IPS-NIHi11 (cell line): ENCODE results near the gene DHRS13.
A peak's percentile ranks its signal among the peaks of the same experiment; 100 is the strongest.
"Not testable (repeated sequence)": the region's sequence is repeated elsewhere in the genome, so short reads cannot be mapped to it uniquely, and the experiment has no call there.

ENCODE experiments used
- DNase-seq: peaks from one replicate; pipeline ENCODE4 v3.0.0; 2012; ENCODE audit warnings: mixed read lengths, low spot score

DHRS13 gene

DNA sequence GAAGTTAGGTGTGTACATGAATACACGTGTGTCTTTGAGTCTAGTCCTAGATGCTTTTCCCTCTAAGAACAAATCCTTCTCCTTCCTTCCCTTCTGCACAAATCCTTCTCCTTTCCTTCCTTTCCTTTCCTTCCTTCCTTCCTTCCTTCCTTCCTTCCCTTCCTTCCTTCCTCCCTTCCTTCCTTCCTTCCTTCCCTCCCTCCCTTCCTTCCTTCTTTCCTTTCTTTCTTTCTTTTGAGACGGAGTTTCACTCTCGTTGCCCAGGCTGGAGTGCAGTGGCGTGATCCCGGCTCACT is 615 bp upstream of the DHRS13 start:
- DNase-seq, result not testable (repeated sequence)

DNA sequence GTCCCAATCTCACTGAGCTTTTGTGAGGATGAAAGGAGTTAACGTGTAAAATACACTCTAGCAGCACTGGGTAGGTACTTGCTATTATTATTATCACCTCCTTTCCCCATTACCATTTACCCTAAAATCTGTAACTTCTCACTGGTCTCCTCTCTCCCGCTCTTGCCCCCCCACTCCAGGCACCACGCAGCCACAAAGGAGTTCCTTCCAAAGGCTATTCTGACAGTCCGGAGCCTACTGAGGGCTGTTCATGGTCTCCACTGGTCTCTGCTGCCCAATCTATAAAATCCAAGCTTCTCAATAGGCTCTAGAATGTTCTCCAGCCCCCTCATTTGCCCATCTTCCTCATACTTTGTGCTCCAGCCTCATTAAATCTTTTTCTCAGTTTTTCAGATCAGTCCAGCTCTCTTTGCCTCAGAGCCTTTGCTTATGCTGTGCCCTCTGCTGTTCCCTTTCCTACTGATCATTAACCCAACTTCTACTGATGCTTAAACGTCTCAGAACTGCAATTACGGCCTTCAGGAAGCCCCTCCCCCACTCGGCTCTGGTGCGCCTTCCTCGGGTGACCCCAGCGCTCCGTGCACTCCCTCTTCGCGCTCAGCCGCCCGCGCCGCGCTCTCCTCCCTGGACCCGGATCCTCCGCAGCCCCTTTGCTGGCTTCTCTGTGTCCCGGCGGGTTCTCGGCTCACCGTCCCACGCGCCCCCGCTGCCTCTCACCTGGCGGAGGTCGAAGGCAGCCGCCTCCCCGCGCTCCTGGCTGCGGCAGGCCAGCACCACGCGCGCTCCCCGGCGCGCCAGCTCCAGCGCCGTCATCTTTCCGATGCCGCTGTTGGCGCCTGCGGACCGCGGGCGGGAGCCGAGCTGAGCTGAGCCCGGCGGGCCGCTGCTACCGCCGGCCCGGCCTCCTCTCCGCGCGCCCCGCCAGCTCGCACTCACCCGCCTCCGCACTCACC is 737 bp downstream of the DHRS13 start:
- DNase-seq, result peak; percentile 75

DNA sequence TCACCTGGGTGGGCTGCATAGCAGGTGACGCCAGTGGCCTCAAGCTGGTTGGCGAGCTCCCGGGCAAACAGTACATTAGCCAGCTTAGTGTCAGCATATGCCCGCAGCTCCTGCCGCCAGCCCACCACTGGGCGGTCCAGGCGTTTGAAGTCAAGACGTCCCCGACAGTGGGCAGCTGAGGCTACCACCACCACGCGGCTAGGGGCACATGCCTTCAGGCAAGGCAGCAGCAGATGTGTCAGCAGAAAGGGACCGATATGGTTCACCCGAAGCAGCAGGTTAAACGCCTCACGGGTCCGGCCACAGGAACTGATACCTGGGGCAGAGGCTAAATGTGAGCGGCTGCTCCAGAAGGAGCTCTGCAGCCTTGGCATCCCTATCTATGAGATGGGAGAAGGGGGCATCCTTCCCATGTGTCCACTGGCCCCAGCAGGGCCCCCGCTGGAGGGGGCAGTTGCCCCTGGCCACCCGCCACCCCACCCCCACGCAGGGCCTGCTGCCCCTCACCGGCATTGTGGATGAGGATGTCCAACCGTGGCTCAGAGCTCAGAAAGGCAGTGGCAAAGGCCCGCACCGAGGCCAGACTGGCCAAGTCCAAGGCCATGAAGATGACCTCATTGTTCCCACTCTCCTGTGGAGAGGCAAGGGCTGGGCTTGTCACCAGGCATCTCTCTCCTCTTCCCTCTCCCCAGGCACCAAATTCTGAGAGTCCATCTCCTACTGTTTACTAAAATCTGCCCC is 1.7 kb downstream of the DHRS13 start:
- DNase-seq, result no peak

DNA sequence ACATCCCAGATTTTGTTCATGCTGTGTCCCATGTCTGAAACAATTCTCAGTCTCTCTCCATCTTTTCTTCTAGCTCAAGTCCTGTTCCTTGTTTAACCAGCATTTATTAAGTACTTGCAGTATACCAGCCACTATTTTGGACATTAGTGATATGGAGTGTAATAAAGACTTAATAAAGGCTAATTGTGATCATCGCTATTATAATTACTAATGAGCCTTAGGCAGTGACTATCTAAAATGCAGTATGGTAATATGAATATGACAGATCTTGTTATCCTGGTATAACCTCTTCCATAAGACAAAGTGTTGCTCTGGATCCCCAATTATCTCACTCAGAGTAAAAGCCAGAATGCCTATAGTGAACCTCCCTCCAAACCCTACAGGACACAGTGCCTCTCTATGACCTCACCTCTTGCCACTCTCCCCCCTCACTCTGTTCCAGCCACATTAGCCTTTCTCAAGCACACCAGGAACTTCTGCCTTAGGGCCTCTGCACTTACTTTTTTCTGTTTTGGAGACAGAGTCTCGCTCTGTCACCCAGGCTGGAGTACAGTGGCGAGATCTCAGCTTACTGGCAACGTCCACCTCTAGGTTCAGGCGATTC is 3.6 kb downstream of the DHRS13 start:
- no peak for DNase-seq

DNA sequence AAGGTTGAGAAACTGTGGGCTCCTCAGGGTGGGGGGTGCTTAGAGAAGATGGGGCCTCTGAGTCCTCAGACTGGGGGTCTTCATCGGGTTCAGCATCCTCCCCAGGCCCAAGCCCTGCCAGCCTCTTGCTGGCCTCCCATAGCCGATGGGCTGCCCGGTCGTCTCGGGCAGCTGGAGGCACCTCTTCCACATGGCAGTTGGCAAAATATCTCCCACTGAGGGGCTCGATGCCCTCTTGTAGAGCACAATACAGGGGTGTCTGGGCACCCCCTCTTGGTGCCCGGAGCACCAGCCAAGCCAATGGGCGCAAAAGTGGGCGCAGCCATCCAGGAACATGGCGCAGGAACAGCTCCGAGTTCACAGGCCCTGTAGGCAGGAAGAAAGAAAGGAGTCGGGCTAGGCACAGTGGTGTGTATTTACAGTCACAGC is 4.3 kb downstream of the DHRS13 start:
- no peak for DNase-seq

DNA sequence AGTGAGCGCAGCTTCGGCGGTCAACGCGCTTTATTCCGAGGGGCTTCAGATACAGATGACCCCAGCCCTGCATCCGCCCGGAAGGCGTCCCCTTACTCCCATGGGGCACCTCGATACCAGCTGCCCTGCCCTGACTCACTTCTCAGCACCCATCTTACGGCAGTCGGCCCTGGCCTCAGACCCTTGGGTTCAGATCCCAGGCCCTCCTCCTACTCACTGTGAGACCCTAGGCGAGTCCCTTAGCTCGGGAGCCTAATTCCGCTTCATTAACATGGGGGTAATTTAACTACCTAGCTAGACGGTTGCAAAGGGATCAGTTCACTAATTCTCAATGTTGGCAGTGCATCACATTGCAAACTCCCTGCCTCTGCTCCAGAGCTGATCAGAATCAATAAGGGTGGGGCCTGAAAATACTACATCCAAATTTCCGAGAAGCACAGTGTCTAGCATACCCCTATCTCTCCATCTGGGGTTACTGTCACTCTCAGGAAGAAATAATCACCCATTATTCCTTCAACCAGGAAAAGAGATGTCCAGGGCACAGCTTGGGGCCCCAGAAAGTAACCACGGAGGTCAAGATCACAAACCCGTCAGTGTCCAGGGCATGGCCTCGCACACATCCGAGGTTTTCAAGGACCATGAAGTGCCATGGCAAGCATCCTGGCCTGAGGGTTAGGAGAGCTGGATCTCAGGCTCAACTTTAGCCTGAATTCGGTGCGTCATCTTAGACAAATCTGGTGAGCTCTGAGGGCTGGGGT is 4.9 kb downstream of the DHRS13 start:
- DNase-seq, result no peak

DNA sequence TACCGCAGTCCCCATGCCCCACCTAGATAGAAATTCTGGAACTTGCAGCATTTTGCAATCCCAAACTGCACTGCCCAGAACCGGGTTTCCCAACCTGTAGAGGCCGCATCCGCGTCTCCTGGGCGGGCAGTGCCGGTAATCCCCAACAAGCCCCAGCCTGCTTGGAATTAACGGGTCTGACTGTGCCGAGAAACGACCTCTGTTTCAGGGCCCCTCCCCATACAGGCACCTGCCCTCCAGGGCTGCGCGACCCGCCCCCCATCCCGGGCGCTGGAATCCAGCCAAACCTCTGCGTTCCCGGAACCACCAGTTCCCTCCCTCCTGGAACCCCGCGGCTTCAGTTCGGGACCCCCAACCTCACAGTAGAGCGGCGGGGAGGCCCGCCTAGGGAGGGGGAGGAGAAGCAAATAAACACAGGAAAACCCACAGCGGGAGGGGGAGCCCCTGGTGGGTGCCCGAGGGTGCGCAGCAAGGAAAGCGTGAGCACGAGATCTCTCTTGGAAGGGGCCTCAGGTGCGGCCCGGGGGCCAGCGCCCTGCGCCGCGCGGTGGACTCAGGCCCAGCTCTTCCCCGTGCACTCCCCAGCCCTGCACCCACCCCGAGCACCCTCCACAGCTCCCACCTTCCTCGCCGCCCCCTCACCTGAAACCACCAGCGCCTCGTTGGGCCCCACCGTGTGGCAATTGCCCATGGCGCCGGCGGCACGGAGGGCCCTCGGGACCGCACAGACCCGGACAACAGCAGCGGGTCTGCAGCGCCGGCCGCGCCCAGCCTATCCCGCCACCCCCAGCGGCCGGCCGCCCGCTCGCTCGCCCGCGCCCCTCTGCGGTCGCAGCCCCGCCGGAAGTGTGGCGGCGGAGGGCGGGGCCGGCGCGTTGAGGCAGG is 5.8 kb downstream of the DHRS13 start, which contains the start of gene FLOT2:
TSS of gene FLOT2 (minus strand) at position 850 of the 885 bp plus-strand sequence. CDS start at position 691, 159 bp downstream.
- peak; percentile 88 for DNase-seq

DNA sequence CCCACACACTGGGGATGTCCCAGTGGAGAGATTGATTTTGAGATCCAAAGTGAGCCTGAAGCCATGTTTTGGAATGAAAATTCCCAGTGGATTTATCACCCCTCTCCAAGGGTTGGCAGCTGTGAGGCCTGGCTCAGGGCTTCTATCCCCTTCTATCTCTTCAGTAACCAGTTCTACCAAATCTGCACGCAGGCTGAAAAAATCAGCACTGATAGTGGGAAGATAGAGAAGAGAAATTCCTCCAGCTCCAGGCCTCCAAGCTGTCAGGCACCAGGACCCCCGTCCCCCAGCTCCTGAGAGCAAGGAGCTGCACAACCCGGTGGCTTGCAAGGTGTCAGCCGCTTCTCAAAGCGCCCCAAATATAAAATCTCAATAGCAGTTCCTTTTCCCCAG is 6.4 kb downstream of the DHRS13 start:
- no peak for DNase-seq

DNA sequence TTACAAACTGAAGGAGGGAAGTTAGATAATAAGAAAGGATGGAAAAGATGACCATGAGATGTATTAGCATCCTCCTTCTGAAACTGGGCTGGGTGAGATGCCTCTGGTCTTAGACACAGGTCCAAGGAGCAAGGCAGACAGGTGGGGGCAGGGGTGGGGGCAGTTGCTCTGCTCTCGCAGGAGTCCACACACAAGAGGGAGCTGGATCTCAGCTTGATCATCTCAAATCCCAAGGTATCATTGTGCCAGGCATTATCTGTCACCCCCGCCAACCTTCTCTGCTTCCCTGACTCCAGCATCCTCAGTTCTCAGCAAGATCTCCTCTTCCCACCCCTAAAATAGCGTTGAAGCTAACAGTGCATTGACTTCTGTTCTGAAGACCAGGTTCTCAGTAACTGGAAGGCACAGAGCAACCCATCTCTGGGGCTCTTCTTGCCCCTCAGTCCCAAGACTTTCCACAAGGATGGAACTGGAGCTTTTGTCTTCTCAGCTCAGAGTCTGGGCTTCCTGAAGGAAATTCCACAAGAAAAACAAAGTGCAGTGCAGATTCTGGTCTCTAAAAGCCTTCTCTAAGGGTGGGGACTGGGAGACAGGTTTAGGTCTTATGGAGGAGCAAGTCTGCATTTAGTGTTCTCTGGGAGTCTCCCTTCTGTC is 7.0 kb downstream of the DHRS13 start:
- no peak for DNase-seq

DNA sequence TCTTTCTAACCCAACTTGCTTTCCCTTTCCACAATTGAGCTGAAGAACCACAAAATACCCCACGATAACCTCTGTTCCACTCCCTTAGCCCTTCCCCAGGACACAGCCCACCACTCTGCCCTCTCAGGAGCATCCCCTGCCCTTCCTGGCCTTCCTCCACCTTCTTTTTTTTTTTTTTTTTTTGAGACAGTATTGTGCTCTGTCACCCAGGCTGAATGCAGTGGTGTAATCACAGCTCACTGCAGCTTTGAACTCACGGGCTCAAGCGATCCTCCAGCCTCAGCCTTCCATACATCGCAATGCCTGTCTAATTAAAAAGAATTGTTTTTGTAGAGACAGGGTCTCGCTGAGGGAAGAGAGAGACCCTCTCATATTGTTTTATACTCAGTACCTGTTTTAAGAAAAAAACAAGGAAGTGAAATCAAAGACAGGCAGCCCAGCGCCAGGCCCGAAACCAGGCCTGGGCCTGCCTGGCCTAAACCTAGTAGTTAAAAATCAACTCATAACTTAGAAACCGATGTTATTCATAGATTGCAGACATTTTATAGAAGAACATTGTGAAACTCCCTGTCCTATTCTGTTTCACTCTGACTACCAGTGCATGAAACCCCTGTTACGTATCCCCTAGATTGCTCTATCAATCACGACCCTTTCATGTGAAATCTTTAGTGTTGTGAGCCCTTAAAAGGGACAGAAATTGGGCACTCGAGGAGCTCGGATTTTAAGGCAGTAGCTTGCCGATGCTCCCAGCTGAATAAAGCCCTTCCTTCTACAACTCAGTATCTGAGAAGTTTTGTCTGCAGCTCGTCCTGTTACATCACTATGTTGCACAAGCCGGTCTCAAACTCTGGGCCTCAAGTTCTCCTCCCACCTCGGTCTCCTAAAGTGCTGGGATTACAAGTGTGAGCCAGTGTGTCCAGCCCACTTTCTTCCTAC is 9.4 kb downstream of the DHRS13 start:
- not testable (repeated sequence) for DNase-seq

DNA sequence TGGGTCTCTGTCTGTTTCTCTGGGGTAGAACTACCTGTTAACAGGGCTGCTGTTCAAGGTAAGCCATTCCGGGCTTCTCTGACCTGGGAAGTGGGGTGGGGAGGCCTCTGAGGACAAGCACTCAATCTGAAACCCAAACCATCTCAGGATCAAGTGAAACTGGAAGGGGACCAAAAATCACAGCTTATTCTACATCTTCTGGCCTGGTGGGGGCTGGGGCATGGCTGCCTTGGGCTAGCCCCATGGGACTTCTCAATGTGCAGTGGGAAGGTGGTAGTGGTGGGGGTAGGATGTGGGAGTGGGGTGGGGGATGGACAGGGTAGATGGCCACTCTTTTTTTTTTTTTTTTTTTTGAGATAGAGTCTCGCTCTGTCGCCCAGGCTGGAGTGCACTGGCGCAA is 10.9 kb downstream of the DHRS13 start:
- DNase-seq, result no peak

DNA sequence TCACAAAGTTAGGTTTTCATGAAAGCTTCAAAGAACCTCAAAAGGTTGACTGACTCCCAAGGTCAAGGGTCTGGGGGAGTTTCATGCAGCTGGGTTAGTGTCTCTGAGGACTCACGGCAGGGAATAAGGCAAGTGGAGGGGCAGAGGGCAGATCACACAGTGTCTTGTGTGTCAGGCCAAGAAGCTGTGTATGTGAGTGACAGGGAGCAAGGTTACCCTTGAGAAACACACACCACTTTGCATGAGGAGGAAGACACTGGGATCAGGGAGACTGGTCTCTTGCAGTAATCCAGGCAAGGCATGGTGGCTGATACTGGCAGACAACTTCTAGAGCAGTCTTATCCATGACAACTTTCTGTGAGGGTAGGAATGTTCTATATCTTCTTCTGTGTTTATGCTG is 11.7 kb downstream of the DHRS13 start:
- no peak for DNase-seq

DNA sequence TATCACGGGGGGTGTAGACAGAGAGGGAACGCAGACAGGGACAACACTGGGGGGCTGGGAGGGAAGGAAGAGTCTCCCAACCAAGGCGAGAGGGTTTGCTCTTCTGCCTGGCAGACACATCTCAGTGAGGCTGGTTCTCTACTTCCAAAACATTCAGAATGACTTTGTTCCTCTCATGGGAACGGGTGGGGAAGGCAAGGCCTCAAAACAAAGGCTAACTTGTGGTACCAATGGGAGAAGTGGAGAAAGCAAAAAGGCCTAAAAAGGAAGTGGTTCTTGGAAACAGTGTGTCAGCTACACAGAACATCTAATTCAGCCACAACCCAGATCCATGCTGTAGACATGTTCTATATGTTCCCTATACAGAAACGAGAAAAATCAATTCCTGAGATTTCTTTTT is 12.9 kb downstream of the DHRS13 start:
- DNase-seq, result no peak

DNA sequence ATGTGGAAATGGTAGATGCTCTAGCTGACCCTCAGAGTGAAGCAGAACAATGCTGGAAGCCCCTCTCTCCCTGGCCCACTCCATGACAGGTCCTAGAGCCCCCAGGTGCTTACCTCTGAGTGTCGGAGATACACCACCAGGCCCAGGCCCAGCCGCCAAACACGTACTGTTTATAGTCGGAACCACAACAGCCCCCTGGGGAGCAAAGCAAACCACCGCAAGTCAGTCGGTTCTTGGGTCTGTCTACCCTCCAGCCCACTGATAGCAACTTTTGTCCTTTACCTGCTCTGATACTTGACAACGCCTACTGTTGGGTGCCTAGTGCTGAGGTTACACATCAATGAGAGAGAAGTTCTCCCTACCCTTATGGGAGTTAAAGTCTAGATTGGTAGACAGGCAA is 14.0 kb downstream of the DHRS13 start:
- no peak for DNase-seq

DNA sequence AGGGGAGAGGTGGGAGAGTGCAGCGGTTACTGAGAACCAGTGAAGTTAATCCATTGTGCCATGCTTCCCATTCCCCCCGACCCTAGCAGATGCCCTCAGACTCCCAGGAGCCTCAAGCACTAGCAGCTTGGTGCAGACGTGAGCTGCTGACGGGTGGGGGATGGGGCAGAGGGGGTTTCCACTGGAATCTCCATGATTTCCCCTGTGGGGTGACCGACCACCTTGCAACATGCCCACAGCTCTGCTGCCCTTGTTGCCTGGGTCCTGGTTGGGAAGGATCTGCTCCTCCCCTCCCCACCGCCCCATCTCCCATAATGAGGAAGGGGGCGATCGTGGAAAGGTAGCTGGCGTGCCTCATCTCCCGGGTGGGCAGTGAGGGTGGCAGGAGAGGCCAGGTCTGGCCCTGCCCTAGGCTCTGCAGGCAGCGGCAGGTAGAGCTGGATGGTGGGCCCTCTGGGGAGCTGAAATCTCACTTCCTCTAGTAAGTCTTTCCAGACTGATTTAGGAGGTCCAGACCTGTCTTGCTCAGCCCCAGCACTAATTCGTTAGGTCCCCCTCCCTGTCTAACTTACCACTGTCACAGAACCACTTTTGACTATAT is 14.9 kb downstream of the DHRS13 start:
- DNase-seq, result no peak

DNA sequence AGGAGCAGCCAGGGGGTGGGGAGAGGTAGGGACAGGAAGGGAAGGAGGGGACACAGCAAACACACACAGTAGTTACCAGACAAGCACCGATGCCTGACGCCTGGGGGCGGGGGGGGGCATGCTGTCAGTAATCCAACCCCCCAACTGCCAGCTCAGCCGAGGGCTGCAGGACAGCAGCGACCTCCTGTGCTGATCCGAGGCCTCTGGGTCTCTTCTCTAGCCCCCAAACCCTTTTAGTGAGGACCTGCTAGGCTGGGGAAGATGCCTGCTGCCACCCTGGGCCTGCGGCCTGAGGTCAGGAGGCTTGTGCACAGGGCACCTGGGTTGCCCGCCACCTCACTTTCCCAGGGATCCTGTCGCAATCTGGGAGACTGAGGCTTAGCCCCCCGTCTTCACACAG is 16.9 kb downstream of the DHRS13 start:
- DNase-seq, result no peak

DNA sequence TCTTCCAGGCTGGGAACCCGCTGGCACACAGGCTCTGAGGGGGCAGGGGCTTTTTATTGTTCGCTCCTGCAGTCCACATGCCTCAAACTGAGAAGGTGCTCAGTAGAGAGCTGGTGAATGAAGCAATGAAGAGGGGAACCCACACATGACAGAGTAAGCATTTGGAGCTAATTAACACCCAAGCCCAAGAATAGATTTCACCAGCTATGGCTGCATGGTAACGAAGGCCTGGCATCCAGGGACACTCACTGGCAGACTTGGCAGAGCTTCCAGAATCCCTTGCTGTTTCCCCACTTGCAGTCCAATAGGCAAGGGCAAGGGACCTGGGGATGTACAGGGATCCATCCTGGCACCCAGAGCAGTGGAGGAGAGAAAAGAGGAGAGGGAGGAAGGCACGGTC is 17.5 kb downstream of the DHRS13 start:
- no peak for DNase-seq

DNA sequence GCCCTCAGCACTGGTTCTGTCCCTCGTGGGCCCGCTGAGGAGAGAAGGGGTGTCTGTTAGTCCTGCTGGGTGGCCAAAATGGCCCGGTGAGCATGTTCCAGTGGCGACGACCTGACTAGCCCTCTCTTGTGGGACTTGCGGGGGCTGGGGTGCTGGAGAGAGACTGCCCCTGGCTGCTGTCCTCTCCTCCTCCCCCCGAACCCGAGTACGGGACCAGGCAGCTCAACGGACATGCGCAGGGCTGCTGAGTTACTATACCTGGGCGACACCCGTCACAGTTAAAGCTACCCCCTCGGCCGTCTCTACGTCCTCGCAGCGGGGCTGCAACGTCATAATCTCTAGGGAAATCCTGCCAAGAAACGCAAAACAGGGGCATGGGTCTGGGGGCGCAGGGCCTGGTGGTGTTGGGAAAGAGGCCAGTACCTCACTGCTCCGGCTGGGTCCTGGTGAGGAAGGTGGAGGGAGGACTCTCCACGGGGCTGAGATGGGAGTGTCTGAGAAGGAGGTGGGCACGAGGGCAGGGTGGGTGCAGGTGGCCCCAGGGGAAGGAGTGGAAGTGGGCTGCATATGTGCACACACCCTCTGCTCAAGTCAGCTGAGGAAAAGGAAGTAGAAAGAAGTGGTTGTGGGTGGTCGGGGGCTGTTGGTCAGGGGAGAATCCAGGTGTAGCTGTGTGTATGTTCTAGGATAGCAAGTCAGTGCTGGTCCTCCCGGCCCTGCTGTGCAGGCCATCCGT is 18.7 kb downstream of the DHRS13 start:
- DNase-seq, result no peak
